SK-N-SH (cell line): ENCODE results near the gene VTN. TPM values are rescaled to one million over a fixed set of nuclear protein-coding genes. Genes with fewer than 3 reads are reported as not detected.

Experiments
- CTCF ChIA-PET: fragments of 300-600, 350-600 bp; formaldehyde crosslinking; extraction: SDS; loops from one replicate; lab custom pipeline; 2021; lab: Yijun Ruan, JAX
- POLR2A ChIA-PET: fragments of 350-600 bp; sonication (Branson Sonifier 250); formaldehyde crosslinking; extraction: SDS; loops from one replicate; lab custom pipeline; 2020; ENCODE audit warnings: antibody characterized with exemption, inconsistent platforms; lab: Yijun Ruan, JAX
- DNase-seq: peaks from one replicate; pipeline ENCODE4 v3.0.0; 2012
- H2AFZ ChIP-seq: fragments of 200-600 bp; sonication (generic); 2 replicates; pipeline ENCODE4 v1.8.1; 2016; ENCODE audit warnings: antibody characterized with exemption, mild to moderate bottlenecking, low read depth
- H3F3A ChIP-seq: fragments of 200-600 bp; sonication (generic); replicated peaks from 2 replicates; pipeline ENCODE3; 2016; ENCODE audit warnings: antibody characterized with exemption, mild to moderate bottlenecking; ENCODE audit not compliant: insufficient read depth
- H3K27ac ChIP-seq, 2 experiments: fragments of 200-500 bp in 1 of 2; fragments of 200-600 bp in 1 of 2; sonication (Bioruptor generic) in 1 of 2; sonication (generic), shearing (Covaris generic) in 1 of 2; 2 replicates each; pipeline versions ENCODE4 v1.5.1 to v1.6.1; 2014 to 2016; ENCODE audit warnings: low read depth in 2 of 2, inconsistent platforms in 1 of 2, low read length in 1 of 2, mild to moderate bottlenecking in 1 of 2, mixed read lengths in 1 of 2
- H3K27me3 ChIP-seq: fragments of 200-600 bp; sonication (generic), shearing (Covaris generic); 2 replicates; pipeline ENCODE4 v1.6.1; 2016; ENCODE audit warnings: mixed run types; ENCODE audit not compliant: insufficient read depth
- H3K36me3 ChIP-seq, 2 experiments: fragments of 200-500 bp in 1 of 2; fragments of 200-600 bp in 1 of 2; sonication (Bioruptor generic) in 1 of 2; sonication (generic) in 1 of 2; replicated peaks in 1 of 2; 2 replicates each; pipeline versions ENCODE3 to v1.5.1; 2014 to 2016; ENCODE audit warnings: low read length in 1 of 2, mild to moderate bottlenecking in 1 of 2; ENCODE audit not compliant: insufficient read depth in 2 of 2, control insufficient read depth in 1 of 2
- H3K4me1 ChIP-seq, 2 experiments: fragments of 200-500 bp in 1 of 2; fragments of 200-600 bp in 1 of 2; sonication (Bioruptor generic) in 1 of 2; sonication (generic), shearing (Covaris generic) in 1 of 2; 2 replicates each; pipeline versions ENCODE4 v1.5.1 to v1.6.1; 2014 to 2016; ENCODE audit warnings: low read depth in 1 of 2, low read length in 1 of 2, mixed run types in 1 of 2; ENCODE audit not compliant: insufficient read depth in 2 of 2, control insufficient read depth in 1 of 2
- H3K4me2 ChIP-seq: fragments of 200-600 bp; sonication (generic), shearing (Covaris generic); 2 replicates; pipeline ENCODE4 v1.6.1; 2017; ENCODE audit warnings: mixed run types
- H3K4me3 ChIP-seq, 2 experiments: fragments of 200-500 bp in 1 of 2; fragments of 200-600 bp in 1 of 2; sonication (Bioruptor generic) in 1 of 2; sonication (generic), shearing (Covaris generic) in 1 of 2; 2 replicates each; pipeline versions ENCODE4 v1.5.1 to v1.8.1; 2014 to 2016; ENCODE audit warnings: low read depth in 2 of 2, inconsistent platforms in 1 of 2, low read length in 1 of 2, mild to moderate bottlenecking in 1 of 2, mixed read lengths in 1 of 2, moderate library complexity in 1 of 2
- H3K79me2 ChIP-seq: fragments of 200-600 bp; sonication (generic); 2 replicates; pipeline ENCODE4 v1.8.1; 2017; ENCODE audit warnings: mild to moderate bottlenecking; ENCODE audit not compliant: insufficient read depth
- H3K9ac ChIP-seq: fragments of 200-600 bp; sonication (generic); 2 replicates; pipeline ENCODE4 v1.6.1; 2017; ENCODE audit warnings: mixed run types
- H3K9me2 ChIP-seq: fragments of 200-600 bp; sonication (generic); 2 replicates; pipeline ENCODE4 v1.6.1; 2017; ENCODE audit warnings: mixed run types
- H3K9me3 ChIP-seq: fragments of 200-600 bp; sonication (generic); 2 replicates; pipeline ENCODE4 v1.6.1; 2017; ENCODE audit warnings: mixed run types, mild to moderate bottlenecking, moderate library complexity
- H4K20me1 ChIP-seq: fragments of 200-600 bp; sonication (generic); 2 replicates; pipeline ENCODE4 v1.6.1; 2017; ENCODE audit warnings: mild to moderate bottlenecking, mixed run types; ENCODE audit not compliant: insufficient read depth
- CHD2 ChIP-seq: fragments of 150-350 bp; IDR thresholded peaks from 2 replicates; pipeline ENCODE4 v1.6.1; 2018; ENCODE audit warnings: low read length; ENCODE audit not compliant: partially characterized antibody
- ELF1 ChIP-seq: IDR thresholded peaks from 2 replicates; pipeline ENCODE4 v1.4.0; 2012
- FOSL2 ChIP-seq: IDR thresholded peaks from 2 replicates; pipeline ENCODE4 v1.4.0; 2012; ENCODE audit warnings: low read depth, mild to moderate bottlenecking, moderate library complexity, borderline replicate concordance
- FOXJ3 ChIP-seq: sonication (generic); formaldehyde crosslinking; IDR thresholded peaks from 2 replicates; pipeline ENCODE4 v1.5.1; 2020; ENCODE audit warnings: mild to moderate bottlenecking, missing genetic modification reagents
- MEF2A ChIP-seq: IDR thresholded peaks from 2 replicates; pipeline ENCODE4 v1.4.0; 2012; ENCODE audit warnings: low read depth, borderline replicate concordance
- NFIC ChIP-seq: IDR thresholded peaks from 2 replicates; pipeline ENCODE4 v1.4.0; 2012; ENCODE audit warnings: borderline replicate concordance
- NRF1 ChIP-seq: IDR thresholded peaks from 2 replicates; pipeline ENCODE4 v1.6.1; 2012; ENCODE audit warnings: low read depth, mild to moderate bottlenecking, low read length
- RAD21 ChIP-seq: IDR thresholded peaks from 2 replicates; pipeline ENCODE4 v1.6.1; 2012; ENCODE audit warnings: mild to moderate bottlenecking, low read length
- RXRA ChIP-seq: IDR thresholded peaks from 2 replicates; pipeline ENCODE4 v1.4.0; 2012; ENCODE audit warnings: low read depth, mild to moderate bottlenecking, borderline replicate concordance
- SMC3 ChIP-seq: IDR thresholded peaks from 2 replicates; pipeline ENCODE4 v1.6.1; 2012; ENCODE audit warnings: low read depth, low read length, improper control_type of control experiment
- TAF1 ChIP-seq: IDR thresholded peaks from 2 replicates; pipeline ENCODE4 v1.6.1; 2012; ENCODE audit warnings: low read depth, mild to moderate bottlenecking, low read length, moderate library complexity, borderline replicate concordance
- YY1 ChIP-seq: IDR thresholded peaks from 2 replicates; pipeline ENCODE4 v1.4.0; 2012; ENCODE audit warnings: low read depth, mild to moderate bottlenecking
- WGBS: methylation state at CpG from one replicate; pipeline ENCODE4 v1.1.6; 2017; ENCODE audit warnings: low lambda C conversion rate; 5-methylcytosine and 5-hydroxymethylcytosine counted together
- polyA plus RNA-seq, 3 experiments: library from polyadenylated mRNA; depleted of rRNA; stranded (reverse); fragments of >200 nt; gene quantifications; 2 replicates each; pipeline ENCODE4 v1.2.3, GENCODE V29; 2012
- TF ChIP-seq, protein P1 (sequence below): fragments of 150-350 bp; IDR thresholded peaks from 2 replicates; pipeline ENCODE4 v1.6.1; 2017; ENCODE audit warnings: antibody characterized with exemption, low read length, low read depth, borderline replicate concordance
- TF ChIP-seq, protein P2 (sequence below): IDR thresholded peaks from 2 replicates; pipeline ENCODE4 v1.4.0; 2012; ENCODE audit warnings: low read depth
- TF ChIP-seq, protein P3 (sequence below): IDR thresholded peaks from 2 replicates; pipeline ENCODE4 v1.4.0; 2012; ENCODE audit warnings: low read depth, borderline replicate concordance

VTN gene
- polyA plus RNA-seq, 1 of the 3 experiments (the other 2 are of a cell fraction) = 1.2 TPM

DNA sequence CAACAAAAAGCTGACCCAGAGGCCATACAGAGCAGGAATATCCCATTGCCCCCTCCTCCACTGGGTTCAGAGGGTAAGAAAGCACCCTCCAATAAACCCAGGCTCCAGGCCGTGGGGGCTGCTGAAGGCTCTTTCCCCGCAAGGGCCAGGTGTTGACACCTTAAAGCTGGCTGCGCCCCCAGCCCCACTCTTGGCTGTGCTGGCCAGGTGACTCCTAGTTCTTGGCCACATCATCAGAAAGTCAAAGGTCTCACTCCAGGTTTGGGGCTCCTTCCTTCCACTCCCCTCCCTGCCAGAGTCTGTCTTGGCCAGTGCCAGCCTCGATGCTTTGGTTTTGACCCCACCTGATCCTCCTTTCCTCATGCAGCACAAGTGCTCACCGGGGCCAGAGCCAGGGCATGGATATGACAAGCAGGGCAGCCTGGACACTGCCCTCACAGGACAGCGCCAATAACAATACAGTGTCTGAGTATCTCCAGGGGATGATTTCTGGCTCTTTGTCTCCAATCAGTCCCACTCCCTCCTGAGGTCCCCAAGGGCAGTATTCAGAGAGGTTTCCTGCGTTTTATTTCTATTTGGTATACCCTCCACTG is 27.7 kb upstream of the VTN start (continued):
- no peak for TF ChIP-seq CHD2
- TF ChIP-seq, protein P1, sequence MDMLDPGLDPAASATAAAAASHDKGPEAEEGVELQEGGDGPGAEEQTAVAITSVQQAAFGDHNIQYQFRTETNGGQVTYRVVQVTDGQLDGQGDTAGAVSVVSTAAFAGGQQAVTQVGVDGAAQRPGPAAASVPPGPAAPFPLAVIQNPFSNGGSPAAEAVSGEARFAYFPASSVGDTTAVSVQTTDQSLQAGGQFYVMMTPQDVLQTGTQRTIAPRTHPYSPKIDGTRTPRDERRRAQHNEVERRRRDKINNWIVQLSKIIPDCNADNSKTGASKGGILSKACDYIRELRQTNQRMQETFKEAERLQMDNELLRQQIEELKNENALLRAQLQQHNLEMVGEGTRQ = no peak

DNA sequence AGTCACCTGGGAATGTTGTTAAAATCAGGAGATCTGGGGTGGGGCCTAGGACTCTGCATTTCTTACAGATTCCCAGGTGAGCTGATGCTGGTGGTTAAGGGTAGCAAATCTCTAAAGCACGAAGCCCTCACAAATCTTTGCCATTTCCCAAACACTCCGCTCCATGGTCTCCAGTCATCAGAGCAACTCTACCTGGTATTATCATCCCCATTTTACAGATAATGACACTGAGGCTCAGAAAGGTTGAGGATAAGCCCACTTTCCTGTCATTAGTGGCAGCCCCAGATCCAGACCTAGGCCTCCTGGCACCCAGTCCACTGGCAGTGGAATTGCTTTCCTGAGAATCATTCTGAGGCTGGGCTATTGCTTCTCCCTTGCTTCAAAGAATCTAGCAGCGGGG is 27.2 kb upstream of the VTN start:
- no peak overlapping the region for H3K4me2 ChIP-seq
- H3K79me2 ChIP-seq = no peaks in the 10 kb centered on the region
- H3F3A ChIP-seq = peaks cover 4% of the 10 kb centered on the region
- no peaks in the 10 kb centered on the region for H3K27me3 ChIP-seq
- no peak overlapping the region for H3K4me3 ChIP-seq
- no peak overlapping the region for H2AFZ ChIP-seq
- TF ChIP-seq, protein P2, sequence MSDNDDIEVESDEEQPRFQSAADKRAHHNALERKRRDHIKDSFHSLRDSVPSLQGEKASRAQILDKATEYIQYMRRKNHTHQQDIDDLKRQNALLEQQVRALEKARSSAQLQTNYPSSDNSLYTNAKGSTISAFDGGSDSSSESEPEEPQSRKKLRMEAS = no peak
- TF ChIP-seq RAD21 (no peak), NRF1 (no peak), NFIC (no peak), SMC3 (no peak), FOSL2 (no peak), FOXJ3 (CRISPR knock-in tag) (no peak)
- no peaks in the 10 kb centered on the region for H3K9me2 ChIP-seq
- no peaks in the 10 kb centered on the region for H4K20me1 ChIP-seq
- H3K9me3 ChIP-seq = no peaks in the 10 kb centered on the region
- H3K27ac ChIP-seq = no peak overlapping the region
- H3K4me1 ChIP-seq = no peaks in the 10 kb centered on the region
- H3K9ac ChIP-seq = no peak overlapping the region
- ChIA-PET CTCF (interaction anchor here (1.8 kb wide), 1 partner anchor 9 kb away, joined by 6 read pairs; the partner anchor contains the start of gene SLC46A1), POLR2A (interaction anchor here (1.0 kb wide), 1 partner anchor 17 kb away, joined by 3 read pairs; no protein-coding TSS in a partner anchor)
- DNase-seq = no peak
- H3K36me3 ChIP-seq = peaks cover 6 to 70% of the 10 kb centered on the region in 2 experiments
- 100% methylated on average over 3 of the region's 3 CpGs for WGBS

DNA sequence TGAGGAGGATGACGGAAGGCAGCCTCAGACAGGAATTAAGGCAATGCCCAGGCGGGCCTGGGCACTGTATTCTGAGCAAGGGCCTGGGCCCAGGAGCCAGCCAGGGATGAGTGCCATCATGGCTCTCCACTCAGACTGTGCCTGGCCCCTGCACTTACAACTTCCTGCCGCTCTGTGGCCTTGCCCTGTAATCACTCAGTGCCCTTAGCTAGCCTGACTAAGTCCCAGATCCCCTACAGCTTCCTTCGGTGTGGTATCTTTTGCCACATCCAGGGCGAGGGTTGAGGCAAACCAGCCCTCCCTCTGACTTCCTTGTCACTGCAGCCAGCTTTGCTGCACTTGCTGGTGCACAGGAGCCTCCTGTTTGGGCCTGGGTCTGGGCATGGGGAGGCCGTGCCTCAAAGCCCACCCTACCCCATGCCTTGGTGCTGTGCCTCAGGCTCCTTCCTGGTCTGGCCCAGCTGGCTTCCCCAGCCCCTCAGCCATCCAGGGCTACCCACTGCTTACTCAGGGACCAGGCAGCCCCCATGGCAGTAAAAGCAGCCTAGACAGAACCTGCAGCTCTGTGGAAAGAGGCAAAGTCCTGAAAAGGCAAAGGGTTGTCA is 26.6 kb upstream of the VTN start:
- H4K20me1 ChIP-seq = no peaks in the 10 kb centered on the region
- no peak overlapping the region for H2AFZ ChIP-seq
- H3K79me2 ChIP-seq = no peaks in the 10 kb centered on the region
- no peaks in the 10 kb centered on the region for H3K9me3 ChIP-seq
- no peak overlapping the region for H3K4me2 ChIP-seq
- TF ChIP-seq, protein P3, sequence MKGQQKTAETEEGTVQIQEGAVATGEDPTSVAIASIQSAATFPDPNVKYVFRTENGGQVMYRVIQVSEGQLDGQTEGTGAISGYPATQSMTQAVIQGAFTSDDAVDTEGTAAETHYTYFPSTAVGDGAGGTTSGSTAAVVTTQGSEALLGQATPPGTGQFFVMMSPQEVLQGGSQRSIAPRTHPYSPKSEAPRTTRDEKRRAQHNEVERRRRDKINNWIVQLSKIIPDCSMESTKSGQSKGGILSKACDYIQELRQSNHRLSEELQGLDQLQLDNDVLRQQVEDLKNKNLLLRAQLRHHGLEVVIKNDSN = no peak
- TF ChIP-seq FOSL2 (no peak), NRF1 (no peak), YY1 (no peak), TAF1 (no peak), CHD2 (no peak), RXRA (no peak), ELF1 (no peak), MEF2A (no peak)
- TF ChIP-seq, all 33 proteins: peak for 0
- Histone ChIP-seq H3K4me1 (no peaks in the 10 kb centered on the region), H3K9ac (no peak overlapping the region), H3K27ac (no peak overlapping the region), H3K9me2 (no peaks in the 10 kb centered on the region), H3K36me3 (peaks cover 6 to 65% of the 10 kb centered on the region in 2 experiments), H3K4me3 (no peak overlapping the region), H3K27me3 (no peaks in the 10 kb centered on the region), H3F3A (peaks cover 4% of the 10 kb centered on the region)
- CTCF ChIA-PET = interaction anchor here (1.4 to 1.8 kb wide), 2 partner anchors 9 to 20 kb away, joined by 5 to 6 read pairs; partner anchors contain the start of gene SLC46A1
- WGBS = 67% methylated on average over 1 of the region's 6 CpGs
- no peak for DNase-seq
- POLR2A ChIA-PET = interaction anchor here (1.0 to 1.9 kb wide), 2 partner anchors 8 to 16 kb away, joined by 3 to 6 read pairs; no protein-coding TSS in a partner anchor
